ENCODE results near the gene IQSEC1. TPM values are rescaled to one million over a fixed set of nuclear protein-coding genes. Genes with fewer than 3 reads are reported as not detected.

IQSEC1 gene
- polyA plus RNA-seq, 12 donors: 36.6 to 57.3 (median 42.5) TPM; not detected in 1

GRCh38 chr3:13069495-13069894, 3.7 kb downstream of the IQSEC1 start:
- DNase-seq: no peak

- no peak for DNase-seq
These were observed 4.8 kb downstream of the IQSEC1 start for GRCh38 chr3:13068269-13069010.

GRCh38 chr3:13067778-13068177, 5.5 kb downstream of the IQSEC1 start:
- no peak for DNase-seq

GRCh38 chr3:13066834-13067233, 6.4 kb downstream of the IQSEC1 start:
- DNase-seq: no peak

- DNase-seq: no peak
These were observed 7.0 kb downstream of the IQSEC1 start for GRCh38 chr3:13066236-13066635.

GRCh38 chr3:13065727-13066126, 7.5 kb downstream of the IQSEC1 start:
- DNase-seq: no peak

- no peak for DNase-seq
These were observed 8.3 kb downstream of the IQSEC1 start for GRCh38 chr3:13064964-13065363.

- DNase-seq: no peak
These were observed 8.9 kb downstream of the IQSEC1 start for GRCh38 chr3:13064159-13064868.

- DNase-seq: no peak
These were observed 10.0 kb downstream of the IQSEC1 start for GRCh38 chr3:13063225-13063624.

- no peak for DNase-seq
These were observed 10.6 kb downstream of the IQSEC1 start for GRCh38 chr3:13062647-13063046.

GRCh38 chr3:13060341-13060910, 12.8 kb downstream of the IQSEC1 start:
- no peak for DNase-seq

- no peak for DNase-seq
These were observed 14.7 kb downstream of the IQSEC1 start for GRCh38 chr3:13058346-13059120.

- no peak for DNase-seq
These were observed 15.8 kb downstream of the IQSEC1 start for GRCh38 chr3:13057282-13058040.

- DNase-seq: no peak
These were observed 17.6 kb downstream of the IQSEC1 start for GRCh38 chr3:13055634-13056033.

- no peak for DNase-seq
These were observed 18.6 kb downstream of the IQSEC1 start for GRCh38 chr3:13054341-13055285.

GRCh38 chr3:13053893-13054292, 19.3 kb downstream of the IQSEC1 start:
- DNase-seq: no peak

- no peak for DNase-seq
These were observed 19.8 kb downstream of the IQSEC1 start for GRCh38 chr3:13053420-13053819.

GRCh38 chr3:13052191-13052820, 20.9 kb downstream of the IQSEC1 start:
- no peak for DNase-seq

GRCh38 chr3:13051581-13051980, 21.6 kb downstream of the IQSEC1 start:
- DNase-seq: no peak

GRCh38 chr3:13051066-13051465, 22.2 kb downstream of the IQSEC1 start:
- no peak for DNase-seq

Measured in muscle of arm (tissue), 12 donors.